LNCaP clone FGC (cell line): Measurements from ENCODE around the gene SCFD2.

Source experiments
- DNase-seq: peaks from one replicate; pipeline ENCODE4 v3.0.0-alpha.2; 2011; ENCODE audit warnings: low read depth
- H3K4me3 ChIP-seq: 2 replicates; pipeline ENCODE4 v1.5.1; 2011; ENCODE audit warnings: mild to moderate bottlenecking, low read depth, low read length, control low read depth
- CTCF ChIP-seq: IDR thresholded peaks from 2 replicates; pipeline ENCODE4 v1.5.1; 2012; ENCODE audit warnings: mild to moderate bottlenecking; ENCODE audit not compliant: control insufficient read depth, insufficient read depth; ENCODE audit errors: extremely low read depth

SCFD2 gene

GRCh38 chr4:52860361-52860760 is 505.5 kb downstream of the SCFD2 start:
- no peak overlapping the region for H3K4me3 ChIP-seq
- DNase-seq = no peak

GRCh38 chr4:52856801-52857200 is 509.1 kb downstream of the SCFD2 start:
- no peak for DNase-seq
- TF ChIP-seq CTCF = no peak
- H3K4me3 ChIP-seq = no peak overlapping the region

More at GRCh38 chr4:52860361-52860760, 505.5 kb downstream of the SCFD2 start:
- no peak for TF ChIP-seq CTCF

- H3K4me3 ChIP-seq = no peak overlapping the region
- TF ChIP-seq CTCF = no peak
- DNase-seq = no peak
These were observed 512.5 kb downstream of the SCFD2 start for GRCh38 chr4:52853351-52853750.

- H3K4me3 ChIP-seq = no peak overlapping the region
- no peak for DNase-seq
- TF ChIP-seq CTCF = no peak
These were observed 513.1 kb downstream of the SCFD2 start for GRCh38 chr4:52852711-52853110.

GRCh38 chr4:52852041-52852440 is 513.8 kb downstream of the SCFD2 start:
- TF ChIP-seq CTCF = no peak
- no peak overlapping the region for H3K4me3 ChIP-seq
- no peak for DNase-seq

GRCh38 chr4:52850406-52851124 is 515.3 kb downstream of the SCFD2 start:
- H3K4me3 ChIP-seq = no peak overlapping the region
- no peak for DNase-seq
- no peak for TF ChIP-seq CTCF

GRCh38 chr4:52848254-52848653 is 517.6 kb downstream of the SCFD2 start:
- no peak overlapping the region; the same call in 1 of the 2 replicates for H3K4me3 ChIP-seq
- DNase-seq = peak; percentile 96
- TF ChIP-seq CTCF = no peak
